ENCODE data around the gene MIDN.

DNA sequence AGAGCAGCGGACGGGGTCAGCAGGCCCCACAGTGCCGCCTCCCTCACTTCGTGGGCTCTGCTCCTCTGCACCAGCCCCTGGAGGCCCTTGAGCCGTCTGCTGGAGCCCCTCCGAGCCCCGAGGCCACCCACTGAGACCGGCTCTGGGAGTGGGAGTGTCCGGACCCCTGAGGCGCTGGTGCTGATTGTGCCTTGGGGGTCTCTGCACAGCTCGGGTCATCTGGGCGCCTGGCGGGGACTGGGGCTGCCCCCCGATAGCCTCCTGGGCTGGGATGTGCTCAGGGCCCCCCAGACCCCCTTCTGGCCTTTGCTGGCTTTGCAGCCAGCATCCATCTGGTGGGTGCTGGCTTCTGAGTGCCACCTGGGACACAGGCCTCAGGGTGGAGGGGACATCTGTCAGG, 26.0 kb upstream of the MIDN start:
- TF ChIP-seq POLR2A (IDR thresholded peaks at IDR 0.05) = no peak
- TF ChIP-seq, protein P1, sequence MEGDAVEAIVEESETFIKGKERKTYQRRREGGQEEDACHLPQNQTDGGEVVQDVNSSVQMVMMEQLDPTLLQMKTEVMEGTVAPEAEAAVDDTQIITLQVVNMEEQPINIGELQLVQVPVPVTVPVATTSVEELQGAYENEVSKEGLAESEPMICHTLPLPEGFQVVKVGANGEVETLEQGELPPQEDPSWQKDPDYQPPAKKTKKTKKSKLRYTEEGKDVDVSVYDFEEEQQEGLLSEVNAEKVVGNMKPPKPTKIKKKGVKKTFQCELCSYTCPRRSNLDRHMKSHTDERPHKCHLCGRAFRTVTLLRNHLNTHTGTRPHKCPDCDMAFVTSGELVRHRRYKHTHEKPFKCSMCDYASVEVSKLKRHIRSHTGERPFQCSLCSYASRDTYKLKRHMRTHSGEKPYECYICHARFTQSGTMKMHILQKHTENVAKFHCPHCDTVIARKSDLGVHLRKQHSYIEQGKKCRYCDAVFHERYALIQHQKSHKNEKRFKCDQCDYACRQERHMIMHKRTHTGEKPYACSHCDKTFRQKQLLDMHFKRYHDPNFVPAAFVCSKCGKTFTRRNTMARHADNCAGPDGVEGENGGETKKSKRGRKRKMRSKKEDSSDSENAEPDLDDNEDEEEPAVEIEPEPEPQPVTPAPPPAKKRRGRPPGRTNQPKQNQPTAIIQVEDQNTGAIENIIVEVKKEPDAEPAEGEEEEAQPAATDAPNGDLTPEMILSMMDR (IDR thresholded peaks at IDR 0.05) = no peak

All from breast epithelium (tissue), 3 donors.